GM21447 (cell line): ENCODE data around the gene GPR68.
"Not testable (repeated sequence)": the region's sequence is repeated elsewhere in the genome, so short reads cannot be mapped to it uniquely, and the experiment has no call there.

ENCODE experiments used
- ATAC-seq: cut with Tn5 transposase; IDR thresholded peaks from one replicate; pipeline ENCODE4 v1.9.1; 2021; ENCODE audit not compliant: unreplicated experiment

The GPR68 gene

GRCh38 chr14:91202234-91202974, 42.1 kb downstream of the GPR68 start:
- ATAC-seq = no peak

- ATAC-seq = not testable (repeated sequence)
These were observed 43.7 kb downstream of the GPR68 start for GRCh38 chr14:91200802-91201201.

- ATAC-seq = no peak
These were observed 46.9 kb downstream of the GPR68 start for GRCh38 chr14:91197631-91198030.

- ATAC-seq = no peak
These were observed 48.6 kb downstream of the GPR68 start for GRCh38 chr14:91195881-91196280.

GRCh38 chr14:91193069-91193468, 51.4 kb downstream of the GPR68 start:
- ATAC-seq = no peak

- no peak for ATAC-seq
These were observed 53.7 kb downstream of the GPR68 start for GRCh38 chr14:91190853-91191252.

GRCh38 chr14:91187271-91187670, 57.2 kb downstream of the GPR68 start:
- ATAC-seq = no peak

- ATAC-seq = no peak
These were observed 57.9 kb downstream of the GPR68 start for GRCh38 chr14:91186515-91187066.

GRCh38 chr14:91185721-91186120, 58.8 kb downstream of the GPR68 start:
- ATAC-seq = no peak

- ATAC-seq = no peak
These were observed 59.9 kb downstream of the GPR68 start for GRCh38 chr14:91184559-91184958.

- not testable (repeated sequence) for ATAC-seq
These were observed 61.8 kb downstream of the GPR68 start for GRCh38 chr14:91182753-91183152.
